Measurements from ENCODE around the gene LBH.

- TF ChIP-seq GABPA (IDR thresholded peaks at IDR 0.05; ENCODE audit: low read depth): no peak
- TF ChIP-seq, protein P1, sequence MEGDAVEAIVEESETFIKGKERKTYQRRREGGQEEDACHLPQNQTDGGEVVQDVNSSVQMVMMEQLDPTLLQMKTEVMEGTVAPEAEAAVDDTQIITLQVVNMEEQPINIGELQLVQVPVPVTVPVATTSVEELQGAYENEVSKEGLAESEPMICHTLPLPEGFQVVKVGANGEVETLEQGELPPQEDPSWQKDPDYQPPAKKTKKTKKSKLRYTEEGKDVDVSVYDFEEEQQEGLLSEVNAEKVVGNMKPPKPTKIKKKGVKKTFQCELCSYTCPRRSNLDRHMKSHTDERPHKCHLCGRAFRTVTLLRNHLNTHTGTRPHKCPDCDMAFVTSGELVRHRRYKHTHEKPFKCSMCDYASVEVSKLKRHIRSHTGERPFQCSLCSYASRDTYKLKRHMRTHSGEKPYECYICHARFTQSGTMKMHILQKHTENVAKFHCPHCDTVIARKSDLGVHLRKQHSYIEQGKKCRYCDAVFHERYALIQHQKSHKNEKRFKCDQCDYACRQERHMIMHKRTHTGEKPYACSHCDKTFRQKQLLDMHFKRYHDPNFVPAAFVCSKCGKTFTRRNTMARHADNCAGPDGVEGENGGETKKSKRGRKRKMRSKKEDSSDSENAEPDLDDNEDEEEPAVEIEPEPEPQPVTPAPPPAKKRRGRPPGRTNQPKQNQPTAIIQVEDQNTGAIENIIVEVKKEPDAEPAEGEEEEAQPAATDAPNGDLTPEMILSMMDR (IDR thresholded peaks at IDR 0.05): no peak
- TF ChIP-seq MXI1 (IDR thresholded peaks at IDR 0.05; ENCODE audit: low read depth, low read length): no peak
Observed at GRCh38 chr2:30294133-30294532, 62.8 kb downstream of the LBH start.

Measured in SK-N-SH (cell line).